Bronchial epithelial cell (primary cell): Measurements from ENCODE around the gene ATP8A1. TPM values are rescaled to one million over a fixed set of nuclear protein-coding genes. Genes with fewer than 3 reads are reported as not detected.

Experiments
- DNase-seq: peaks from one replicate; pipeline ENCODE4 v3.0.0-alpha.2; 2010; ENCODE audit warnings: low read depth
- FAIRE-seq: peaks from 2 replicates; lab custom pipeline; 2011; peaks lifted over from hg19 to GRCh38; lab: Jason Lieb, UNC
- H3K27me3 ChIP-seq: 2 replicates; pipeline ENCODE4 v1.5.1; 2011; ENCODE audit warnings: low read length; ENCODE audit not compliant: control insufficient read depth, insufficient read depth
- H3K36me3 ChIP-seq: 2 replicates; pipeline ENCODE4 v1.5.1; 2011; ENCODE audit warnings: low read length; ENCODE audit not compliant: control insufficient read depth, insufficient read depth
- H3K4me3 ChIP-seq: 2 replicates; pipeline ENCODE4 v1.5.1; 2011; ENCODE audit warnings: mild to moderate bottlenecking, low read depth, low read length, control low read depth
- total RNA-seq: library from RNA; depleted of rRNA; stranded (reverse); fragments of >200 nt; gene quantifications from 2 replicates; pipeline ENCODE4 v1.2.1, GENCODE V29; 2014
- TF ChIP-seq, protein P1 (sequence below): IDR thresholded peaks from 2 replicates; pipeline ENCODE4 v1.5.1; 2011; ENCODE audit warnings: mild to moderate bottlenecking, moderate library complexity, low read length, control low read depth, inconsistent platforms; ENCODE audit not compliant: insufficient read depth, severe bottlenecking

ATP8A1 gene
- total RNA-seq, 1 donor from 2014 or later = 2.1 TPM

GRCh38 chr4:42453612-42454011, 203.3 kb downstream of the ATP8A1 start:
- no peaks in the 10 kb centered on the region for H3K27me3 ChIP-seq
- no peak overlapping the region for H3K4me3 ChIP-seq
- H3K36me3 ChIP-seq = no peaks in the 10 kb centered on the region
- TF ChIP-seq, protein P1, sequence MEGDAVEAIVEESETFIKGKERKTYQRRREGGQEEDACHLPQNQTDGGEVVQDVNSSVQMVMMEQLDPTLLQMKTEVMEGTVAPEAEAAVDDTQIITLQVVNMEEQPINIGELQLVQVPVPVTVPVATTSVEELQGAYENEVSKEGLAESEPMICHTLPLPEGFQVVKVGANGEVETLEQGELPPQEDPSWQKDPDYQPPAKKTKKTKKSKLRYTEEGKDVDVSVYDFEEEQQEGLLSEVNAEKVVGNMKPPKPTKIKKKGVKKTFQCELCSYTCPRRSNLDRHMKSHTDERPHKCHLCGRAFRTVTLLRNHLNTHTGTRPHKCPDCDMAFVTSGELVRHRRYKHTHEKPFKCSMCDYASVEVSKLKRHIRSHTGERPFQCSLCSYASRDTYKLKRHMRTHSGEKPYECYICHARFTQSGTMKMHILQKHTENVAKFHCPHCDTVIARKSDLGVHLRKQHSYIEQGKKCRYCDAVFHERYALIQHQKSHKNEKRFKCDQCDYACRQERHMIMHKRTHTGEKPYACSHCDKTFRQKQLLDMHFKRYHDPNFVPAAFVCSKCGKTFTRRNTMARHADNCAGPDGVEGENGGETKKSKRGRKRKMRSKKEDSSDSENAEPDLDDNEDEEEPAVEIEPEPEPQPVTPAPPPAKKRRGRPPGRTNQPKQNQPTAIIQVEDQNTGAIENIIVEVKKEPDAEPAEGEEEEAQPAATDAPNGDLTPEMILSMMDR = no peak
- FAIRE-seq (no peak), DNase-seq (no peak)

- DNase-seq (no peak), FAIRE-seq (no peak)
- Histone ChIP-seq H3K36me3 (no peaks in the 10 kb centered on the region), H3K4me3 (no peak overlapping the region), H3K27me3 (no peaks in the 10 kb centered on the region)
- TF ChIP-seq, protein P1 = no peak
These were observed 204.1 kb downstream of the ATP8A1 start for GRCh38 chr4:42452823-42453222.

- no peak for FAIRE-seq
- Histone ChIP-seq H3K36me3 (no peaks in the 10 kb centered on the region), H3K27me3 (no peaks in the 10 kb centered on the region), H3K4me3 (no peak overlapping the region)
- DNase-seq = no peak
- TF ChIP-seq, protein P1 = no peak
These were observed 210.1 kb downstream of the ATP8A1 start for GRCh38 chr4:42446823-42447222.

GRCh38 chr4:42445038-42445437, 211.9 kb downstream of the ATP8A1 start:
- no peaks in the 10 kb centered on the region for H3K36me3 ChIP-seq
- H3K27me3 ChIP-seq = no peaks in the 10 kb centered on the region
- TF ChIP-seq, protein P1 = no peak
- FAIRE-seq = no peak
- peak; percentile 3 for DNase-seq
- H3K4me3 ChIP-seq = no peak overlapping the region

GRCh38 chr4:42442601-42443000, 214.3 kb downstream of the ATP8A1 start:
- no peaks in the 10 kb centered on the region for H3K27me3 ChIP-seq
- no peak for DNase-seq
- H3K4me3 ChIP-seq = no peak overlapping the region
- TF ChIP-seq, protein P1 = no peak
- FAIRE-seq = no peak
- H3K36me3 ChIP-seq = no peaks in the 10 kb centered on the region

DNA sequence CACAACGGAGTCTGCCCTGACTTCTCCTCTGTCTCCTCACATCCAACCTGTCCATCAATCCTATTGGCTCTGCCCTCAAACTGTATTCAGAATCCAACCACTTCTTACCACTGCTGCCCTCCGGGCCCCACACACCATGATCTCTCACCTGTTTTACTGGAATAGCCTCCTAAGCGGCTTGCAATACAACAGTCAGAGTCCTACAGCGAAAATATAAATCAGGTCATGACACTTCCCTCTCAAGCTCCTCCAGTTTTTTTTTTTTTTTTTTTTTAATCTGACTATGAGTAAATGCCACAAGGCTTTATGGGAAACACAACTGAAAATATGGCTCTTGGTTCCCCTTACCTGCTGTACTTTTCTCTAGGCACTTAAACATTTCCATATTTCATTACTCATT, 216.8 kb downstream of the ATP8A1 start:
- Histone ChIP-seq H3K4me3 (no peak overlapping the region), H3K27me3 (no peaks in the 10 kb centered on the region), H3K36me3 (no peaks in the 10 kb centered on the region)
- TF ChIP-seq, protein P1 = no peak
- FAIRE-seq = no peak
- no peak for DNase-seq
